HG03097 (cell line): Measurements from ENCODE around the gene RGS17.
"Not testable (repeated sequence)": the region's sequence is repeated elsewhere in the genome, so short reads cannot be mapped to it uniquely, and the experiment has no call there.

Source experiments
- ATAC-seq: cut with Tn5 transposase; IDR thresholded peaks from one replicate; pipeline ENCODE4 v1.9.1; 2021; ENCODE audit not compliant: unreplicated experiment, low FRiP score

RGS17 gene

DNA sequence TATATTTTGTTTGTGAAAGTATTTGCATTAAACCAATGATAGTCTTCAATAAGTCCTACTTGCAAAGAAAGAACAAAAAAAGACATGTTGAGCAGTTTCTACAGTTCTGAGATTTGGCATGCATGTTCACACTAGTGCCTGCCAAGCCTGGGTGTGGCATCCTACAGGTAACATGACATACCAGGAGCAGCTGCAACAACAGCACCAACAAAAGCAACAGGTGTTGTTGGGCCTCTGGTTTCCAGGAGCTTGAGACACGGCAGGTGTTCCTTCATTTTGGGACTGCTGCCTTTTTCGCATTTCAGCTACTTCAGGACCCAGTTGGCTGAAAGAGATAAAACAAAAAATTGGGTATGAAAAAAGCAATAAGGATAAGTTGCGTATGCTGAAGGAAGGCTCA is 87.4 kb downstream of the RGS17 start:
- no peak for ATAC-seq

DNA sequence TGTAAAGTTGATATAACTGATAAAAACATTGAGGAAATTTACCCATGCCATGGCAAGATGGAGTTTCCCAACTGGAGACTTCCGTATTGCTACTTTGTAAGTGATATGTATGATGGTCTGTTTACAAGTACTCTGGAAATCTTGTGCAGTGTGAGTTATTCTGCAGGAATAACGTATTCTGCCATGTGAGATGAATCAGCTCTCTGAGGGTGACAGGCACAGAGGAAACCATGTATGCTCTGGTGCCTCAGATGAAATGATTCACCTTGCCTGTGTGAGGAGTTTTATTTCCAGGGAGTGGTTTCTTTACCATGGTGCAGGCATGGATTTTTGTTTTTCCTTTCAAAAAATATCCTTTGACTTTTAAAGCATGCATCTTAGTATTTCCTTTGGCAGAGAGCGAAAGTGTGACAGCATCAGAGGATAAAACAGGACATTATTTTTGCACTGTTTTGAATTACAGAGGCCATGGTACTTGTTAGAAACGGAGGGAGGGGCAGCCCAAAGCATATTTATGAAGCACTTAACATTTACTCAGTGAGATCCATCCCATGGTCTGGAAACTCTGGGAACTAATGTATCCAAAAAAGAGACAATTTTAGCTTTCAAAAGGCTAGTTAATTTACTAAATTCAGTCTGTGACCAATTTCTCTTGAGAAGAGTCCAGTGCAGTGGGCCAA is 92.6 kb downstream of the RGS17 start:
- ATAC-seq: no peak

DNA sequence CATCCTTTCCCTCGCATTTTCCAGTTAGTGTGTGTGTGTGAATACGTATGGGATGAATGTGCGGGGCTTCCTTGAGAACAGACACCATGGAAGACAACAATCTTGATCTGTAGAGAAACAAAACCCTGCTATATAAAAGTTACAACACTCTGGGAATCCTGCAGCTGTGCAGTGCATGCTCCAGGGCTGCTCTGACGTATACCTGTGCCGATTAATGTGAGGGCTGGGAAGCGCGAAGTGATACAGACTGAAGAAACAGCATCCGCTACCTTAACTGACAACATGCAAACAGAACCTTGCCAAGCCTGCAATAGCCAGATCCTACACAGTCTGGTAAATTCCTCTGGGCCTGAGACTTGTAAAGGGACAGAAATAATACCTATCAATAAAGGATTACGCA is 96.9 kb downstream of the RGS17 start:
- ATAC-seq: no peak

DNA sequence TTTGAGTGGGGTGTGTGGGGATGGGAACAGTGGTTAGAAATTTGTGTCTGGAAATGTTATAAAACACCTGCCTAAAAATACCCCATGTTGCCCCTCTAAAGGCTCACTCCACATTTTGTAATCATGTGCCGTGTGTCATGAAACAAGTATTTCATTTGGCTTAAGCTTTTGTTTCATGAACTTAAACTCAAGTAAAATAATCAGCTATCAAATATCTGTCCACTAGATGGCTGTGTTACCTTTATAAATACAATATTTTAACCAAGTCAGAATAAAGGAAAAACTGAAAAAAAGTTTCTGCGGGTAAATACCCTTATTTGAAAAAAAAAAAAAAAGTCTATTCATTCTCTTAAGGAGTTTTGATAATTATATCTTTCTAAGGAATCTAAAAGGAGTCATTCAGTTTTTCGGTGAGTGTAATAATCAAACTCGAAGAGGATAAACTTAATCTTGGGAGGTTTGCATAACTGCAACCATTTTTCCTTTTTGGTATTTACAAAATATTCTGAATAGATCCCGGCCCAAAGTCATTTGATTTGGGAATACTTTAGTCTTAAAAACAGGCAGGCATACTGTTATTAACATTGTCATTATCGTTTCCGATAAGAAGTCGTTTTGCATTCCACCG is 98.7 kb downstream of the RGS17 start:
- no peak for ATAC-seq

DNA sequence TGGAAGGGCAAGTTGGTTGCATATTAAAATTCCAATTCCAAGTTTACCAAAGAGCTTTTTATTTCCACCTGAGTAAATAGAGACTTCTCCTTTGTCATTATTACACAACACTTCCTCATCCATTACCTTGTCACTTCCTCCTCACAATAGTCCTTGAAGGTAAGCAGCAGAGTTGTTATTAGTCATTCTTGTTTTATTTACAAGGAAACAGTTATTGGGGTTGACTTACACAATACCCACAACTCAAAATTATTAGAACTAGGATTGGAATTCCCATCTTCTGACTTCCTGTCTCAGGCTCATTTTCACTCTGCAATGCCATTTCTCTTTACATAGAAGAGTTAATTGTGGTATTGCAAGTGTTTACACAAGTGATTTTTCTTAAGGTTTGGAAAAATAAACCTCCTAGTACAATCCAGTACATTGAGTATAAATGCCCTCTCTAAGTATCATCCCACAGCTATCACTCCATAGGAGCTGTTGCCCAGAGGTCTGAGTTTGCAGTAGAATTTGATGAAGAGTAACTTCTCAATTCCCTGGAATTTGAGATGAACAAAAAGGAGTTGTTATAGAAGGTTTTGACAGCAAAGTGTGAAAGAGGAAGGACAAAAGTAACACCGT is 99.6 kb downstream of the RGS17 start:
- ATAC-seq: no peak

DNA sequence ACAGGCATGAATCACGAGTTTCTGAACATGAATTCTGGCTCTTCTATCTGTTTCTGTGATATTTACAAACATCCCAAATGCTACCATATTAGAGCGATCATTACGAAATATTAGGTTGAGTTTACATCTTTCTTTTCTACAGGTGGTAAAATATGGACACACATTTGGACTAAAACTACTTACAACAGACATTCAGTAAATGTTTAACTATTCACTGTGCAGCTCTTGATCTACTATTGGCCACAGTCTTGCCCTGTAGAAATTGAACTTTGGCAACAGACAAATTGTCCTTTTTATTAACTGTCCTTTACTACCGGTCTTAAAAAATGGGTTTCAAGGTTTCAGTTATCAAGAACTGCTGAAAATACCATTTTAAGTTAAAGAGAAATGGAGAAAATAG is 102.1 kb downstream of the RGS17 start:
- no peak for ATAC-seq

DNA sequence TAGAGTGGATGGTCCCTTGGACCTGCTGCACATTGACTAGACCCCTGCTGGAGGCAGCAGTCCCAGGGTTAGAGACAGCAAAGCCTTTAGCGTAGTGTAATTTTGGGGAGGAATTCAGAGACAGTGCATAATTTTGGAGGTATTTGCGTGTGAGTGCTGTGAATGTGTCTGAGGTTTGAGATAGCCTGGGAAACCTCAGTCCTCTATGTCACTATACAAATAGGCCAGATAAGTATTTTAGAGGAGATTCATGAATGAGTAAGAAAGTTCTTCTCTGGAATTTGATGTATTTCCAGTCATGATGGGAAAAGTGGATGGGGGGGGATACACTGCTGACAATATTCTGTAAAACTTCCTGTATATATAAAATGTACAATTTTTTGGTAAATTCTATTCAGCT is 102.8 kb downstream of the RGS17 start:
- ATAC-seq: no peak

DNA sequence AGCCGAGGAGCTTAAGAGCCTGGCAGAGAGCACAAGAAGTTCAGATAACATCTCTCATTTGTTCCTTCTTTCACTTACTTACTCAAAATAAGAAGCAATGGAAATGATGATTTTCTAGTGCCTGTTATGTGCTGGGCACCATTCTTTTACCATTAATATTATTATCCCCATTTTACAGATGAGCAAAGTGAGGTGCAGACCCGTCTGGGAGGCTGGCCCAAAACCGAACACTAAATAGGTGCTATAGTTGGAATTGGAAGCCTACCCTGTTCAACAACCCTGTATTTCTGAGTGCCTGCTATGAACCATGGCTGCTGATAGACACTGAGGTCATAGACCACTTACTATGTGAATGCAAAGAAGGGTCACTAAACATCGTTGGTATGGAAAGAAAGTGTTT is 103.6 kb downstream of the RGS17 start:
- ATAC-seq: no peak

DNA sequence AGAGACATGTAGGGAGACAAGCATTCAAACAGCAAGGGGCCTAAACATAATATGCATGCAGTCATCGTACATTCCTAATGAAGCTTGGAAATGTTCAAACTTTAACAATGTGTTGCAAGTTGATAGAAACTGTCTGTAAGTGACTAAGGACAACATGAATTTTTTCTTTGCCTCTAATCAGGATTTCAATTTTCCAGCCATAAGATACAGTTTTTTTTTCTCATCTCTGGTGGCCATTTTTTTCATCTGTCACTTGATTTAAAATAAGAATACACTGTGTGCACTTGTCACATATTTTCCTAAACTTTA is 106.4 kb downstream of the RGS17 start:
- ATAC-seq: no peak

DNA sequence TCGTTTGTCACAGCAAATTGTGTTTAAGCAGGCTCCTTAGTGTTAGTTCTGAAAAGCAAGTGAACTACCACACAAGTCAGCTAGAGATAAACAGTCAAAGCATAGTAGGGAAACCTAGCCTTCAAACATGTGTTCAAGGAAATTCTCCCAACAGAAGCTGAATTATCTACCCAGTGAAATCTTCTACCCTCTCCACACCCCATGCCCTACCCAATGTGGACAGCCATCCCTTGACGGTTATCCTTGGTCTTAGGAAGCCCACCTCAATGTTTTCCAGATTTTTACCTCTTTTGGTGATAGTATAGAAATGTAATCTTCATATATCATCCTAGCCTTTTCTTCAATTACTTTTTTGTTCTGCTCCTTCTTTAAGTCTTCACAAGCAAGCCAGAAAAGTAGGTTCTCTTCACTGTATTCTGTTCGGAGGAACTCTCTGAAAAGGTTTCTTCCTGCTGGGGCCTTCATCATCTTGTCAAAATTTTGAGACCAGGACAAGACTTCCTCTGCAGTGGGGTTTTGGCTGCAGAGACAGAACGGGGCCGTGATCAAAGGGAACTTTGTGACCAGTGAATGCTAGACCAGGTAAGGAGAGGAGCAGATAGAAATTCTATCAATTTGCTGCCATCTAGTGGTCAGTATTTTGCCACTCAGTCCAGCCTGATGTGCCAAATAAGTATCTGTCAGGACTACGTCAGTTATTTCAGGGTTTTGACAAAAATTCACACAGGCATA is 106.9 kb downstream of the RGS17 start:
- peak; percentile 97 for ATAC-seq

DNA sequence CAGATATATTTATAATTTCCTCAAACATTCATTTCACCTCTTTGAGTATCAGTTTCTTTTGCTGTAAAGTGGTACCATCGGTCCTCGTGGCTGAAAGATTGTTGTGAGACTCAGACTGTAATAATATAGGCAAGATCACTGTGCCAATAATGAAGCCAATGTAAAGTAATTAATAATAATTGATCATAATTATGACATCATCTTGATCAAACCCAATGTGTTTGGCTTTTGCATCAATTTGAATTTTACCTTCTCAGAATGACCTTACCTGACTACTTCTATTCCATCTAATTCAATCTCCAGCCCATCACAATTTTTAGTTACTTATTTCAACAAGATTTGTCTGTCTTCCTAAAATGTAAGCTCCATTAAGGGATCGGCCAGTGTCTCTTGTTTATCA is 112.7 kb downstream of the RGS17 start:
- no peak for ATAC-seq

DNA sequence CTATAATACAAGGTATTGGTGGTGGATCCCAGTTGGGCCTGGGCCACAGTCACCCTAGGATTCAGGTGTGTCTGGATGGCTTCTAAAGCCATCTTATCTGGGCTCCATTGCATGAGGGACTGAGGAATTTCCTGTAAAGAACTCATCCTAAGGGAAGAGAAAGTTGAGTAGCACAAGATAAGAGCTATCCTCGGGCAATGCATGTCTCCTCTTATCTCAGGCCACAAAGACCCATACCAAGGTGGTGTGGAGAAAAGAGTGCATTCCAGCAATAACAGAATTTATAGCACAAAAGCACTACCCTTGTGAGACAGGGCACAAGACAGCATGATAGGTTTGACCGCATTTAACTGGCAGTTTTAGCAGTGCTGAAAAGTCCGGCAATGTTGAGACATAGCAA is 114.2 kb downstream of the RGS17 start:
- no peak for ATAC-seq

DNA sequence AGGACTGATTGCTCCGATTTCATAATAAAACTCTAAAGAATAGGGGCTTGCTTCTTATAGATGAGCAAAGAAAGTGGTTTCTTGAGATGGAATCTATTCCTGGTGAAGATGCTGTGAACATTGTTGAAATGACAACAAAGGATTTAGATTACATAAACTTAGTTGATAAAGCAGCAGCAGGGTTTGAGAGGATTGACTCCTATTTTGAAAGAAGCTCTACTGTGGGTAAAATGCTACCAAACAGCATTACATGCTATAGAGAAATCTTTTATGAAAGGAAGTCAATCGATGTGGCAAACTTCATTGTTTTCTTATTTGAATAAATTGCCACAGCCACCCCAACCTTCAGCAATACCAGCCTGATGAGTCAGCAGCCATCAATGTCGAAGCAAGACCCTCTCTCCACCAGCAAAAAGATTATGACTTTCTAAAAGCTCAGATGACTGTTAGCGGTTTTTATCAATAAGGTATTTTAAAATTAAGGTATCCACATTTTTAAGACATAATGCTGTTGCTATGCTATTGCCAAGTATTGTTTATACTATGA is 115.9 kb downstream of the RGS17 start:
- ATAC-seq: no peak

DNA sequence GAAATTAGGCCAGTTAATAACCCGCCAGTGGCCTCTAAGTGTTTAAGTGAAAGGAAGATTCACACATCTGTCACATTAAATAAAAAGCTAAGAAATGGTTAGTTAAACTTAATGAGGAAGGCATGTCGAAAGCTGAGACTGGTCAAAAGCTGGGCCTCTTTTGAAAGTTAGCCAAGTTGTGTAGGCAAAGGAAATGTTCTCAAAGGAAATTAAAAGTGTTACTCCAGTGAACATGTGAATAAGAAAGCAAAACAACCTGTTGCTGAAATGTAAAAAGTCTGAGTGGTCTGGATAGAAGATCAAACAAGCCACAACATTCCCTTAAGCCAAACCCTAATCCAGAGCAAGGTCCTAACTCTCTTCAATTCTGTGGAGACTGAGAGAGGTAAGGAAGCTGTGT is 117.6 kb downstream of the RGS17 start:
- ATAC-seq: no peak

DNA sequence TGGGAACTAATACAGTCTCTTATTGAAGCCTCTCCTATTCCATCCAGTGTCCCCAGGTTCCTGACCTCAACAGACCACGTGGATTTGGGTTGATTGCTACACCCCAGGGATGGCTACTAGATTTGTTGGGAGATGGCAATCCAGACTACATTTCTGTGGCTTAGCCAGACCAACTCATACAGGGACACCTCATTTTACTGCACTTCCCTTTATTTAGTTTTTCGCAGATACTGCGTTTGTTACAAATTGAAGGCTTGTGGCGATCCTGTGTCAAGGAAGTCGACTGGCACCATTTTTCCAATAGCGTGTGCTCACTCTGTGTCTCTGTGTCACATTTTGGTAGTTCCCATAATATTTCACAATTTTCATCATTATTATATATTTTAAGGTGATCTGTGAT is 118.2 kb downstream of the RGS17 start:
- ATAC-seq: no peak

DNA sequence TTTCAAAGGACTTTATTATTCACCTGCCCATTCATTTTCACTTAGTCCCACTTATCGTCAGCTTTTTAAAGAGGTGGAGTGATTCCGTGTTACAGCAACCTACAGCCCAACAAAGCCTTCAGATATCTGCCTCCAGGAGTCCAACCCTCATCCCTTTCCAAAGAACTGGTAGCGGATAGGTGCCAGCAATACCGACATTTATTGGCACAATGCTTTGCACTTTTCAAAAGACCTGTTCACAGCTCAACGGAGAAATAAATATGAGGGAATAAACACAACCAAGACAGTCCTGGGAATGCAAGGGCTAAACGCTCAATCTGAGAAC is 127.8 kb downstream of the RGS17 start:
- ATAC-seq: no peak

DNA sequence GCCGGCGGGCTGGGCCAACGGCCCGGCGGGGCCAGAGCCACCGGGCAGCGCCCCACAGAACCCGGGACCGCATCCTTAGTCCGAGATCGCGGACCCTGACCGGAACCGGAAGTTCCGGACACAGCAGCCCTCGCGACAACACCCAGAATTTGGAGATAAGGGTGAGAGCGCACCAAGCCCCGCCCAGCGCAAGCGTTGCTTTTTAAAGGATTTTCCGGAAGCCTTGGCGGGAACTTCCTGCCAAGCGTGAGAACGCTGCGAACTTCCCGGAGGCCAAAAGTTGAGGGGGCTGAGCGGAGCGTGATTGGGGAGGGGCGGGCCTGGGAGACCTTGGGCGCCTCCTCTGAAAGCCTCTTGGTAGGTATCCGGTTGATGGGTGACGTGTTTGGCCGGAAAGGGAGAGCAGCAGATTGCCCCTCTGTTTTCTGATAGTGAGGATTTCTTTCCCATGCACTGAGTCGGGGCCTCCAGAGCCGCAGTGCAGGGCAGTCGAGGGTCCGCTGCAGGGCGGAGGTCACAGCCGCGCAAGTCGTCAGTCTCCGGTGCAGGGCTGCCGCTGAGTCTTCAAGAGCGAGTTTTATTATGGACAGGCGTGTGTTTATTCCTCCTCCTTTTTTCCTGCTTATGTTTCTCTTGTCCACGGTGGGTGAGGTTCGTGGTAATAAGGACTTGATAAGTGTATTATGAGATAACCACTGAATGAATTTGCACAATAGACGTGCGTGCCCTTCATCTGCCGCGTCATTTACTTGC is 128.3 kb downstream of the RGS17 start, which contains the start of gene MTRF1L:
TSS of gene MTRF1L (minus strand) at position 97 of the 753 bp plus-strand sequence. CDS start at position 73, 24 bp downstream.
- peak; percentile 96 for ATAC-seq

DNA sequence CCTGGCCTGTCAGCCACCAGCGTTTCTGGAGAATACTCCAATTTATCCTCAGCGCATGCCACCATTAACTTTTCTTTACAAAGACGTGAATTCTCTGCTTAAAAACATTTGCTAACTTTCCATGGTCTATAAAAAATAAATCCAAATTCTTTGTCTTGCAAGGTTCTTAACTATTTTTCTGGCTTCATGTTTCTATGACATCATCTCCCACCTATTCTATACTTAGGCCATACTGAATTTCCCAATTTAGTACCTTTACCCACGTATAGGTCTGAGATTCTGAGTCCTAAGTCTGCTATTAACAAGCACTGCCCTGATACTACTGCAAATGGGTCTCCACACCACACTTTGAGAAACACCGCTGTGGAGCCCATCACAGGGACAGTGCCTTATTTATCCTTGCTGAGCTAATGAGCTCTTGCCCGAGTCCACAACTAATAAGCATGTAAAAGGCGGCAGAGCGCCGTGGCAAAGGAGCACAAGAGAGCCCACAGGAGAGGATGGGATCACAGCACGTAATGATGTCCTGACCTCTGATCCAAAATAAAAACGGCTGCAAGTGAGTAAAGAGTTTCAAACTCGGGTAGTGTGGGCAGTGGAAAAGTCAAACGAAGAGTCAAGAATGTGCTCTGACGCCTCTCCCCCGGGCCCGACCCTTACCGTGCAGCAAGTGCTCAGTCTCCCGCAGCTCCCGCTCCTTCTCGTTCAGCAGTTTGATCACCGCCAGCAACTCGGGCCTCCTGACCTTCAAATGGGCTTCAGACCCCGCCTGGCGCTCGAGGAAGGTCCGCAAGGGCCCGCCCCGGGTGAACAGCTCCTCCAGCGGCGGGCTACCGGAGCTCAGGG is 129.1 kb downstream of the RGS17 start:
- peak; percentile 20 for ATAC-seq

DNA sequence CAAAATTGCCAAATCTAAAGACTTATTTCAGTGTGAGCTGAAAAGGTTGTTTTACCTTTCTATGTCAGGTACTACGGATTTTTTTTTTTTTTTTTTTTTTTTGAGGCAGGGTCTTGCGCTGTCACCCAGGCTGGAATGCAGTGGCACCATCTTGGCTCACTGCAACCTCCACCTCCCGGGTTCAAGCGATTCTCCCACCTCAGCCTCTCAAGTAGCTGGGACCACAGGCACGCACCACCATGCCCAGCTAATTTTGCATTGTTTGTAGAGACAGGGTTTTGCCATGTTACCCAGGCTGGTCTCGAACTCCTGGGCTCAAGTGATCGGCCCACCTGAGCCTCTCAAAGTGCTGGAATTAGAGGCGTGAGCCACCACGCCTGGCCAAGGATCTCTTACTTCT is 130.3 kb downstream of the RGS17 start:
- ATAC-seq: not testable (repeated sequence)

DNA sequence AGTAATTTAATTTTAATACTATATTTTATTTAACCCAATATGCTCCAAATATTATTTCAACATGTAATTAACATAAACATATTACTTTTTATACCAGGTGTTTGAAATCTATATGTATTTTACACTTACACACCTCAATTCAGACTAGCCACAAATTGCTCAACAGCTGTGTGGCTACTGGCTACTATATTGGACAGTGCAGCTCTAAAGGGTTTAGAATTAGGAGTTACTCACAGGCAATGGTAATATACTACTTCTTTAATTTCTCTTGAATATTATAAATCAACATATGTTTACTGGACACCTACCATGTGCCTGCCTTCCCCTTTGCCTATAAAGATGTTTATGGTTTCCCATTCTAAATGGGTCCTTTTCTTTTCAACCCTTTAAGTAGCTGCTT is 130.8 kb downstream of the RGS17 start:
- no peak for ATAC-seq
